Choroid plexus epithelial cell (primary cell): Measurements from ENCODE around the gene GEN1.
A peak's percentile ranks its signal among the peaks of the same experiment; 100 is the strongest.

Experiments
- DNase-seq: peaks from one replicate; pipeline ENCODE4 v3.0.0-alpha.2; 2010; ENCODE audit warnings: low read depth
- H3K4me3 ChIP-seq: 2 replicates; pipeline ENCODE4 v1.5.1; 2011; ENCODE audit warnings: low read depth, mild to moderate bottlenecking, control low read depth, low read length, moderate library complexity
- TF ChIP-seq, protein P1 (sequence below): conservative IDR thresholded peaks from 2 replicates; pipeline ENCODE4 v1.5.1; 2011; ENCODE audit warnings: low read depth, mild to moderate bottlenecking, control low read depth, inconsistent platforms, low read length, moderate library complexity

Gene GEN1

DNA sequence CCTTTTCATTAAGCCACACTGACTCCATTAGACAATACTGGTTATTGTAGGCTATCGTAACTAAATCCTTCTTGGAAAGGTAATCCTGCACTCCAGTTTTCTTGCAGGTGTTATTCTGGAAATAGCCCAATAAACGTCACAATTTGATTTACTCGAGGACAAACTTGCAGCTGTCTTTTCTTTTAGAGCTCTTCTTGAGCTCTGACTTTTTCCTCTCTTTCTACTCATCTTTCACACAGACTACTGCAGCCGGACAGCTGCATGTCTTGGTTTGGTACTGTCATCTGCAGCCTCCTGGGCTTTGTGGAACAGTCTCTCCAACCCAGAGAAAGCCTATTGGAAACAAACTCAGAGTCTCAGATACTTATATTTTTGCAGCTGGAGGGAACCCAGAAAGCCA, 39.4 kb downstream of the GEN1 start:
- TF ChIP-seq, protein P1, sequence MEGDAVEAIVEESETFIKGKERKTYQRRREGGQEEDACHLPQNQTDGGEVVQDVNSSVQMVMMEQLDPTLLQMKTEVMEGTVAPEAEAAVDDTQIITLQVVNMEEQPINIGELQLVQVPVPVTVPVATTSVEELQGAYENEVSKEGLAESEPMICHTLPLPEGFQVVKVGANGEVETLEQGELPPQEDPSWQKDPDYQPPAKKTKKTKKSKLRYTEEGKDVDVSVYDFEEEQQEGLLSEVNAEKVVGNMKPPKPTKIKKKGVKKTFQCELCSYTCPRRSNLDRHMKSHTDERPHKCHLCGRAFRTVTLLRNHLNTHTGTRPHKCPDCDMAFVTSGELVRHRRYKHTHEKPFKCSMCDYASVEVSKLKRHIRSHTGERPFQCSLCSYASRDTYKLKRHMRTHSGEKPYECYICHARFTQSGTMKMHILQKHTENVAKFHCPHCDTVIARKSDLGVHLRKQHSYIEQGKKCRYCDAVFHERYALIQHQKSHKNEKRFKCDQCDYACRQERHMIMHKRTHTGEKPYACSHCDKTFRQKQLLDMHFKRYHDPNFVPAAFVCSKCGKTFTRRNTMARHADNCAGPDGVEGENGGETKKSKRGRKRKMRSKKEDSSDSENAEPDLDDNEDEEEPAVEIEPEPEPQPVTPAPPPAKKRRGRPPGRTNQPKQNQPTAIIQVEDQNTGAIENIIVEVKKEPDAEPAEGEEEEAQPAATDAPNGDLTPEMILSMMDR: no peak
- no peak overlapping the region for H3K4me3 ChIP-seq
- no peak for DNase-seq

DNA sequence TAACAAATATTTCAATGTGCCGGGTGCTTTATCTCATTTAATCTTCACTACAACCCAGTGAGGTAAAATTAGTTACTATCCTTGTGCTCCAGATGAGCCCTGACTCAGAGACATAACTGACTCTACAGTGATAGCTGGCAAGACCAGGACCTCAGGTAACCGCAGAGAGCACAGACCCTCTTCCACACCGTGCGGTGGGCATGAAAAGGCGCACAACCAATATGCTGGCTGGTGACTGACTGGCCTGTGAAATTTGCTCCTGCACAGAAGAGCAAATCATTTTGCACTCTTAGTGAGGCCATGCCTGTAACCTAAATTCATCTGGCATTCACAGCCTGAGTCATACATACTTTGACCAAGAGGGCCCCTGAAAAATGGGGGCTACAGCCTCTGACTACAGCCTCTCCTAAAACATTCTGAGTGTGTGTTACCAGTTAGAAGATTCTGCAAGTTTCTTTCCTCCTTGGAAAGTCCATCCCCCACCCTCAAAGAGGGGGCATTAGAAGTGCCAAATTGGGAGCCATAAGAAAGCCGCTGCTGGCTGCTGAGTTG, 39.9 kb downstream of the GEN1 start:
- peak; percentile 23 for DNase-seq
- H3K4me3 ChIP-seq: no peak overlapping the region
- TF ChIP-seq, protein P1: no peak

DNA sequence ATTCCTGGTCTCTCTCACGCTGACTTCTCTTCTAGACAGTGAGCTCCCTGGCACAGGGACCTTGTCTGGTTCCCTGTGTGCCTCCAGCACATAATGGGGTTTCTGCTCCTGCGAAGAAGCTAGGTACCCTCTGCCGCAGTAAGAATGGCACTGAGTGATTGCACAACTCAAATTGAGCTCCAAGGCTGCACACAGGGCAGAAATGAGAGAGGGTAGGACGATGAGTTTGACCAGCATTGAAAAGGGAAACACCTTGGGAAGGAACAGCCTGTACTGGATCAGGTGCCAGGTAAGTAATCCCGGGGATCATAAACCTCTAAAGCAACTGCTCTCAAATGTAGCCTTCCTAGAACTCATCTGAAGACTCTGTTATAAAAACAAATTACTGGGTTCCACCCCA, 41.4 kb downstream of the GEN1 start:
- no peak for DNase-seq
- TF ChIP-seq, protein P1: no peak
- no peak overlapping the region for H3K4me3 ChIP-seq

DNA sequence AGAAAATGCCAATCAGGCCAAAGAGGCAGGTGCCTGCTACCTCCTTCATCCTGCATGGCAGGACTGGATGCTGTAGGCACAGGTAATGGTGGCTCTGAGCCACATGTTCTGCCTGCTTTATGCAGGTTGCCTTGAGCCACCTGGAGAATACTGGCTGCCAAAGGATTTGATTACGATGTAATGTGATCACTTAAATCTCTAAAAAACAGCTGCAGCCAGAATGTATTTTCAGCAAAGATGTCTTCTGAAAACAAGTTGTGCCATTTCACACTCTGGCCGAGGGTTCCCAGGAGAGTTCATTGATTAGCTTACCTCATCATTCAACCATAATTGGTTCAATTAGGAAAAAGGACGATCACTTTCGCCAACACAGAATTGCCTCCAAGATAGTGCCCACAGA, 44.4 kb downstream of the GEN1 start:
- no peak overlapping the region for H3K4me3 ChIP-seq
- TF ChIP-seq, protein P1: no peak
- DNase-seq: no peak

DNA sequence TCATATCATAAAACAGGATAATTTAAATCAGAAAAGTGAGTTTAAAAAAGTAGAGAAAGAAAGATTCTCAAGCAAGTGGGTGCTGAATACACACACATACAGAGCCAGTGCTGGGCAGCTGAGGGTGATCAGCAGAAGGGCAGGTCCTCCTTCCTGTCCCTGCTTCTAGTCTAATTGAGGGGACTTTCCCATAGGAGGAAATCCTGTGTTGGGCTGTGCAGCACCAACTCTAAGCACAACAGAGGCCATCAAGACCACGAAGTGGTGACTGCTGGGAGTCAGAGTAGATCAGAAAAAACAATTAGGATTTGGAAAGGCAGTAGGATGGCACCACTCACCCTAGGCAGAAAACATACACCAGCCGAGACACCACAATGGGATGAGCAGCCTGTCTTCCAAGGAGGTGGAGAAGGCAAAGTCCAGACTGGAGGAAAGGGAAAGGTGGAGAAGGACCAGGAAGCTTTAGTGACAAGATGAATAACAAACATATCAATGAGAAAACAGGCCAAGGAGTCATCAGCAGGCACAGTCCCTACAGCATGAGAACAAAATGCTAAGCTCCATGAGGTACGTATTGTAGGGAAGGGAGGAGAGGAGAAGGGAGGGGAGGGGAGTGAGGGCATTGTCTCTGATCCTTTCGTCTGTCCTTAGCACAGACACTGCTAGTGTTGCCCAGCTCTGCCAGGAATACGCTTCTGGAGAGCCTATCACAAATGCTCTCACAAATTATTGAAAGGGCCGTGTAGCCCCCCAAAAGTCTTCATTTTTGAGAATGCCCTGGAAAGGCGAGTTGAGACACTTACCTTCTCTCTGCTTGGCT, 45.6 kb downstream of the GEN1 start:
- H3K4me3 ChIP-seq: no peak overlapping the region
- no peak for DNase-seq
- TF ChIP-seq, protein P1: no peak

DNA sequence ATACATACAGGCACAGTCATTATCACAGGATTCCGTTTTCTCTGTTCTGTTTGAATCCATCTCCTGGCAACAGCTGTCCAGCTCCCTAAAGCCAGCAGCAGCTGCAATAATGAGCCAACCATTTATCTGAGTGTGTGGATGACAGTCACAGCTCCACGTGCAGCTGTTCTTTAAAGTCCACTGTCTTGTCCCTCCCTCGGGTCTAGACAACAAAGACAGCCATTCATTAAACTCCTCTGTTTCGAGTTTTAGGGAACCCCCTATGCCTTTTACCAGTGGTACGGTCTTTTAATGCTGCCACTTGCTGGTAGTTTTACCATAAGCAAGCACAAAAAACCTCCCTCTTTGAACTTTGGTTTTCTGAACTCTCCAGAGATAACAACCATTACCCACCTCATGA, 46.3 kb downstream of the GEN1 start:
- TF ChIP-seq, protein P1: no peak
- DNase-seq: peak; percentile 42
- H3K4me3 ChIP-seq: no peak overlapping the region
